GM12801 (cell line): ENCODE measurements around the gene MTA1.

Experiments used
- TF ChIP-seq, protein P1 (sequence below): IDR thresholded peaks from one replicate; pipeline ENCODE4 v1.5.1; 2011; ENCODE audit warnings: control low read depth; ENCODE audit not compliant: insufficient read length; ENCODE audit errors: extremely low read depth

Gene MTA1

GRCh38 chr14:105394714-105395537 is 24.7 kb upstream of the MTA1 start:
- TF ChIP-seq, protein P1, sequence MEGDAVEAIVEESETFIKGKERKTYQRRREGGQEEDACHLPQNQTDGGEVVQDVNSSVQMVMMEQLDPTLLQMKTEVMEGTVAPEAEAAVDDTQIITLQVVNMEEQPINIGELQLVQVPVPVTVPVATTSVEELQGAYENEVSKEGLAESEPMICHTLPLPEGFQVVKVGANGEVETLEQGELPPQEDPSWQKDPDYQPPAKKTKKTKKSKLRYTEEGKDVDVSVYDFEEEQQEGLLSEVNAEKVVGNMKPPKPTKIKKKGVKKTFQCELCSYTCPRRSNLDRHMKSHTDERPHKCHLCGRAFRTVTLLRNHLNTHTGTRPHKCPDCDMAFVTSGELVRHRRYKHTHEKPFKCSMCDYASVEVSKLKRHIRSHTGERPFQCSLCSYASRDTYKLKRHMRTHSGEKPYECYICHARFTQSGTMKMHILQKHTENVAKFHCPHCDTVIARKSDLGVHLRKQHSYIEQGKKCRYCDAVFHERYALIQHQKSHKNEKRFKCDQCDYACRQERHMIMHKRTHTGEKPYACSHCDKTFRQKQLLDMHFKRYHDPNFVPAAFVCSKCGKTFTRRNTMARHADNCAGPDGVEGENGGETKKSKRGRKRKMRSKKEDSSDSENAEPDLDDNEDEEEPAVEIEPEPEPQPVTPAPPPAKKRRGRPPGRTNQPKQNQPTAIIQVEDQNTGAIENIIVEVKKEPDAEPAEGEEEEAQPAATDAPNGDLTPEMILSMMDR, result no peak

DNA sequence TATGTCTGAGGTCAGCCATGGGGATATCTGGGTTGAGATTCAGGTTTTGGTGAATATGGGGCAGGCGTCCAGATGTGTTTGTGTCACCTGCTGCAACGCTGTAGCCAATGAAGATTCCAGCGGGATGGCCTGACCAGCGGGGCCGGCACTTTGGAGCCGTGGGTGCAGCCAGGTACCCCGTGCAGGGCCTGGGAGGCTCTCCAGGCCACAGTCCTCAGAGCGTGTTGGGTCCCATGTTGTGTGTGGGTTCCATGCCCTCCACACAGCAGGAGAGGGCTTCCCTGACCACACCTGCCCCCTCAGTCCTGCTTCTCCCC is 24.1 kb upstream of the MTA1 start:
- TF ChIP-seq, protein P1, result no peak

DNA sequence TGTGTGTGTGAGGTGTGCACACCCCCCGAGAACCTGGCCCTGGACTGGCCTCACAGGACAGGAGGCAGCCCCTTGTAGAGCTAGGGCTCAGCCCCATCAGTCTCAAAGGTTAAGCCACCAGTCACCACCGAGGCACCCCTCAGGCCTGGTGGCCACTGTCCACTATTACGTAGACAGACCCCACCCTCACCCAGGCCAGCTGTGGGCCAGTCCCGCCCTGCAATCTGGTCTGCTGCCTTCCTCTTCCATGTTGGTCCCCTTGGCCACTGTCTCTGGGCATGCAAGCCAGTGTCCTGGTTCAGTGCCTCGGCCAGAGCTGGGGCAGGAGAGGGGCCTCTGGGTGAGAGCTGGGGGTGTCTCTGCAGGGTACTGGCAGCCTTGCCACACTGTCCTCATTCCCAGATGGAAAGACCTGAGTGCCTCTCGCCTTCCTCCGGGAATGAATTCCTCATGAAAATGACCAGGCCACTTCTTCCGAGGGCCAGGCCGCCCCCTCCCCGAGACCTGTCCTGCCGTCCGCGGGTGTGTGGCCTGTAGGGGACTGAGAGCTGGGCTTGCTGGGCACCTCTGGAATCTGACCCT is 22.2 kb upstream of the MTA1 start:
- TF ChIP-seq, protein P1, result no peak

DNA sequence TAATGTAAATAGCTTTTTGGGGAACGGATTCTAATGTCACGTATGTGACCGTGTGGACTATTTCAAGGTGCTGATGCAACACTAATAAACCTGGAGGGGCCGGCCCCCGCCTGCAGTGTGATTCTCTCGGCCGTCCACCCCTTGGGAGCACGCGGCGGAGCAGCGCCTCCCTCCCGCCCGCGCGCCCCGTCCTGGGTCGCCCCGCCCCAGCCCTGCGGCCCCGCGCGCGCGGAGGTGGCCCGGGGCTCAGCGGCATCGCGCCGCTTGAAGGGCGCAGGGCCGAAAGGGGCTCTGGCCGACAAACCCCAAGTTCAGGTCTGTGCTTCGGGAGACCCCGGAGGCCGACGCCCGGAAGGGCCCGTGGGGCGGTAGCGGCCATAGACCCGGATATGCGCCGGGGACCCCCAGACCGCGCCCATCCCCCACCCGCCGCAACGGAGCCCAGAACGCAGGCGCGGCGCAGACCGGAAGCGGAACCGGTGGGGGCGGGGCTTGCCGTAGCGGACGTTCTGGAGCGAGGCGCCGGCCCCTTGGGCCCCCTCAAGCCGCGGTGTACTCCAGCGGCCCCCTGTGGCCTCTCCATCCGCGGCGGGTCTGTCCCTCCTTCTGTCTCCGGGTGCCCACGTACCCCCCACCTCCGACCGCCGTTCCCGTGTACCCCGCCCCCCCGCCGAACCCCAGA is 21.4 kb upstream of the MTA1 start, which contains the start of gene TEX22:
TEX22 (plus strand) TSS at position 495 of the 682 bp plus-strand sequence. CDS start 803 bp downstream, outside the sequence.
- TF ChIP-seq, protein P1, result no peak

DNA sequence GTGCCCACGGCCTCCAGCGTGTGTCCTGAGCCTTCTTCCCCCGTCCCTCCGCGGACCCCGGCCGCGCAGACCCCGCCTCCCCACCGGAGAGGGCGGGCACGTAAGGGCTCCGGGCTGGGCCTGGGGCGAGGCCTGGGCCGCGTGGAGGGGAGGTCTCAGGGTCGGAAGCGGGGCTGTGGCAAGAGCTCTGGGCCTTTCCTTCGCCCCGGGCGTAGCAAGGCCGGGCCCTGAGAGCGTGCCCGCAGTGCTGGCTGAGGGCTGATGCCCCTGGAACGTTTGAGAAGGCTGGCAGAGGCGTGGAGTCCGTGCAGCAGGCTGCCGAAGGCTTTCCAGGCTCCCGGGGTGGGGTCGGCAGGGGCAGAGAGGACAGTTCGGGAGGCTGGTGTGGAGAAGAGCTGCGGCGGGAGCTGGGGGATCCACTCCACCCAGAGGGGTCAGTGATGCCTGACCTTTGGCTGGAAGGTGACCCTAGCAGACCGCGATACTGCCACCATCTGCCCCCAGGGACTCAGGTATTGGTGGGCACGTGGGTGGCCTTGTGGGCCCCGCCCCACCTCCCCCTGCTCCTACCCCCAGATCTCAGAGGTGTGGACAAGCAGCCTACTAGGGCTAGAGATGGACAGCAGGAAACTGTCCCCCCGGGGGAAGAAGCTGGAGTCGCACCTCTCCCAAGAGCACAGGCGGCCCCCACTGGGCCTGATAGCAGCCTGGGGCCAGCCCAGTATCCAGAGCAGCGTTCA is 20.7 kb upstream of the MTA1 start:
- TF ChIP-seq, protein P1, result no peak

- TF ChIP-seq, protein P1, result no peak
These were observed 20.2 kb upstream of the MTA1 start for GRCh38 chr14:105399466-105399775.

DNA sequence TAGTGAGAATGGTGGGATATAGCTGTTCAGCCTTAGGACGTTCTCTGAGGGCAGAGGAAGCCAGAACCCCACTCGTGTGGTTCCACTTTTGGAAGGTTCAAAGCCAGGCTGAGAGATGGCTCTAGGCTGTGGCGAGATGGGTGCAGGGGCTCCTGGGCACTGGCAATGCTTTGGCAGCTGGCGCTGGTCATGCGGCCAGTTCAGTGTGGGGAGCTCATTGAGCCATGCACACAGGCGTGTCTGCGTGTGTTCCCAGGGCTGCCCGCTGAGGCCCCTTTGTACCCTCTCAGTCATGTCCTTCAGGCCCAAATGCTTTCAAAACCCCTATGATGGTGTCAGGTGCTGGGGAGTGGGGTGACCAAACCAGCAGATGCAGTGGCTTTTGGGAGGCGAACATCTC is 19.6 kb upstream of the MTA1 start:
- TF ChIP-seq, protein P1, result no peak
